ENCODE measurements around the gene HBM. TPM values are rescaled to one million over a fixed set of nuclear protein-coding genes. Genes with fewer than 3 reads are reported as not detected.

Gene HBM
- total RNA-seq, 1 experiment from 2014 or later: not detected

GRCh38 chr16:164827-165538 is 795 bp upstream of the HBM start:
- intact Hi-C loops (cut with micrococcal nuclease; ENCODE audit: unreplicated experiment): no loop called here
- H4K20me1 ChIP-seq (ENCODE audit: insufficient read depth): no peaks in the 10 kb centered on the region
- H3K4me1 ChIP-seq (replicated peaks; ENCODE audit: insufficient read depth): no peaks in the 10 kb centered on the region
- no peak overlapping the region for H3K4me3 ChIP-seq
- H3K79me2 ChIP-seq (ENCODE audit: low read depth): no peaks in the 10 kb centered on the region
- no peak overlapping the region for H3K4me2 ChIP-seq
- H3K9me3 ChIP-seq (ENCODE audit: insufficient read depth, low read depth): no peaks in the 10 kb centered on the region
- no peak for TF ChIP-seq EZH2 (IDR thresholded peaks at IDR 0.05; ENCODE audit: low read depth)
- no peak for TF ChIP-seq CTCF (conservative IDR thresholded peaks at IDR 0.05)
- no peak for DNase-seq
- peaks cover 6% of the 10 kb centered on the region; the same call in 1 of the 2 replicates for H3F3A ChIP-seq (ENCODE audit: insufficient read depth, low read depth)
- no peak overlapping the region for H2AFZ ChIP-seq
- H3K27ac ChIP-seq: no peak overlapping the region
- ChIA-PET CTCF (no interaction called here), POLR2A (ENCODE audit: unreplicated experiment) (no interaction called here)
- H3K27me3 ChIP-seq (ENCODE audit: insufficient read depth, low read depth): peaks cover 14% of the 10 kb centered on the region
- no TSS peak for BruUV-seq (replicated peaks)
- H3K9me2 ChIP-seq (ENCODE audit: insufficient read depth): no peaks in the 10 kb centered on the region
- no peaks in the 10 kb centered on the region for H3K36me3 ChIP-seq (ENCODE audit: low read depth)

- H3K27ac ChIP-seq: no peak overlapping the region
- H3K4me3 ChIP-seq: no peak overlapping the region
- no peak for DNase-seq
- no peaks in the 10 kb centered on the region for H3K36me3 ChIP-seq (ENCODE audit: low read depth)
- intact Hi-C loops (cut with micrococcal nuclease; ENCODE audit: unreplicated experiment): no loop called here
- ChIA-PET POLR2A (ENCODE audit: unreplicated experiment) (no interaction called here), CTCF (no interaction called here)
- no peaks in the 10 kb centered on the region for H3K4me1 ChIP-seq (replicated peaks; ENCODE audit: insufficient read depth)
- TF ChIP-seq CTCF (conservative IDR thresholded peaks at IDR 0.05) (no peak), EZH2 (IDR thresholded peaks at IDR 0.05; ENCODE audit: low read depth) (no peak)
- H4K20me1 ChIP-seq (ENCODE audit: insufficient read depth): no peaks in the 10 kb centered on the region
- H3K27me3 ChIP-seq (ENCODE audit: insufficient read depth, low read depth): peaks cover 14% of the 10 kb centered on the region
- H3K9me2 ChIP-seq (ENCODE audit: insufficient read depth): no peaks in the 10 kb centered on the region
- H3F3A ChIP-seq (ENCODE audit: insufficient read depth, low read depth): peaks cover 6% of the 10 kb centered on the region; the same call in 1 of the 2 replicates
- BruUV-seq (replicated peaks): no TSS peak
- H2AFZ ChIP-seq: no peak overlapping the region
- H3K79me2 ChIP-seq (ENCODE audit: low read depth): no peaks in the 10 kb centered on the region
- no peaks in the 10 kb centered on the region for H3K9me3 ChIP-seq (ENCODE audit: insufficient read depth, low read depth)
- H3K4me2 ChIP-seq: no peak overlapping the region
Measured at GRCh38 chr16:166375-167121, 770 bp downstream of the HBM start.

GRCh38 chr16:167122-167690 is 1.4 kb downstream of the HBM start:
- Histone ChIP-seq H3K27me3 (ENCODE audit: insufficient read depth, low read depth) (peaks cover 14% of the 10 kb centered on the region), H3F3A (ENCODE audit: insufficient read depth, low read depth) (peaks cover 6% of the 10 kb centered on the region; the same call in 1 of the 2 replicates), H3K9me3 (ENCODE audit: insufficient read depth, low read depth) (no peaks in the 10 kb centered on the region), H3K4me1 (replicated peaks; ENCODE audit: insufficient read depth) (no peaks in the 10 kb centered on the region), H4K20me1 (ENCODE audit: insufficient read depth) (no peaks in the 10 kb centered on the region), H3K27ac (no peak overlapping the region), H3K4me3 (no peak overlapping the region), H2AFZ (no peak overlapping the region), H3K79me2 (ENCODE audit: low read depth) (no peaks in the 10 kb centered on the region), H3K36me3 (ENCODE audit: low read depth) (no peaks in the 10 kb centered on the region), H3K9me2 (ENCODE audit: insufficient read depth) (no peaks in the 10 kb centered on the region), H3K4me2 (no peak overlapping the region)
- TF ChIP-seq EZH2 (IDR thresholded peaks at IDR 0.05; ENCODE audit: low read depth) (no peak), CTCF (conservative IDR thresholded peaks at IDR 0.05) (no peak)
- no TSS peak for BruUV-seq (replicated peaks)
- CTCF ChIA-PET: no interaction called here
- no peak for DNase-seq
- intact Hi-C loops (cut with micrococcal nuclease; ENCODE audit: unreplicated experiment): no loop called here
- POLR2A ChIA-PET (ENCODE audit: unreplicated experiment): no interaction called here

Data from PC-9 (cell line).